GM19468 (cell line): ENCODE data around the gene PKP2.

Experiments used
- ATAC-seq: cut with Tn5 transposase; IDR thresholded peaks from one replicate; pipeline ENCODE4 v1.9.1; 2021; ENCODE audit warnings: mild to moderate bottlenecking, moderate library complexity, moderate number of reproducible peaks; ENCODE audit not compliant: unreplicated experiment; ENCODE audit errors: extremely low read depth

PKP2 gene

GRCh38 chr12:32821710-32822109 is 74.9 kb downstream of the PKP2 start:
- ATAC-seq: no peak

- ATAC-seq: no peak
These were observed 75.3 kb downstream of the PKP2 start for GRCh38 chr12:32821293-32821692.

GRCh38 chr12:32820376-32820931 is 76.1 kb downstream of the PKP2 start:
- no peak for ATAC-seq

- no peak for ATAC-seq
These were observed 77.2 kb downstream of the PKP2 start for GRCh38 chr12:32819424-32819823.

GRCh38 chr12:32811686-32812392 is 84.7 kb downstream of the PKP2 start:
- ATAC-seq: no peak

- no peak for ATAC-seq
These were observed 86.7 kb downstream of the PKP2 start for GRCh38 chr12:32809846-32810245.

- no peak for ATAC-seq
These were observed 87.4 kb downstream of the PKP2 start for GRCh38 chr12:32809196-32809595.

- ATAC-seq: no peak
These were observed 92.3 kb downstream of the PKP2 start for GRCh38 chr12:32804301-32804700.

GRCh38 chr12:32801269-32801980 is 95.2 kb downstream of the PKP2 start:
- no peak for ATAC-seq

GRCh38 chr12:32794281-32794680 is 102.3 kb downstream of the PKP2 start:
- ATAC-seq: no peak

GRCh38 chr12:32789916-32790315 is 106.7 kb downstream of the PKP2 start:
- ATAC-seq: no peak

- no peak for ATAC-seq
These were observed 107.1 kb downstream of the PKP2 start for GRCh38 chr12:32789446-32789845.

GRCh38 chr12:32788405-32788804 is 108.2 kb downstream of the PKP2 start:
- no peak for ATAC-seq

- no peak for ATAC-seq
These were observed 111.0 kb downstream of the PKP2 start for GRCh38 chr12:32785557-32785956.

- ATAC-seq: no peak
These were observed 113.5 kb downstream of the PKP2 start for GRCh38 chr12:32783029-32783428.

- ATAC-seq: no peak
These were observed 116.5 kb downstream of the PKP2 start for GRCh38 chr12:32780071-32780470.

GRCh38 chr12:32777691-32778175 is 118.8 kb downstream of the PKP2 start:
- ATAC-seq: no peak

GRCh38 chr12:32777159-32777558 is 119.4 kb downstream of the PKP2 start:
- ATAC-seq: no peak

GRCh38 chr12:32776258-32776657 is 120.3 kb downstream of the PKP2 start:
- no peak for ATAC-seq

- ATAC-seq: no peak
These were observed 122.9 kb downstream of the PKP2 start for GRCh38 chr12:32773691-32774090.

- no peak for ATAC-seq
These were observed 126.4 kb downstream of the PKP2 start for GRCh38 chr12:32770141-32770540.
